HL-60 (cell line): Measurements from ENCODE around the gene MAP3K14.

Source experiments
- CTCF ChIP-seq: IDR thresholded peaks from one replicate; pipeline ENCODE4 v1.5.1; 2011; ENCODE audit warnings: low read length, control low read depth, inconsistent platforms; ENCODE audit not compliant: insufficient read depth
- POLR2AphosphoS5 ChIP-seq: IDR thresholded peaks from 2 replicates; pipeline ENCODE4 v1.6.1; 2012; ENCODE audit warnings: low read depth
- REST ChIP-seq: IDR thresholded peaks from 2 replicates; pipeline ENCODE4 v1.6.1; 2012; ENCODE audit warnings: low read depth; ENCODE audit not compliant: insufficient replicate concordance

DNA sequence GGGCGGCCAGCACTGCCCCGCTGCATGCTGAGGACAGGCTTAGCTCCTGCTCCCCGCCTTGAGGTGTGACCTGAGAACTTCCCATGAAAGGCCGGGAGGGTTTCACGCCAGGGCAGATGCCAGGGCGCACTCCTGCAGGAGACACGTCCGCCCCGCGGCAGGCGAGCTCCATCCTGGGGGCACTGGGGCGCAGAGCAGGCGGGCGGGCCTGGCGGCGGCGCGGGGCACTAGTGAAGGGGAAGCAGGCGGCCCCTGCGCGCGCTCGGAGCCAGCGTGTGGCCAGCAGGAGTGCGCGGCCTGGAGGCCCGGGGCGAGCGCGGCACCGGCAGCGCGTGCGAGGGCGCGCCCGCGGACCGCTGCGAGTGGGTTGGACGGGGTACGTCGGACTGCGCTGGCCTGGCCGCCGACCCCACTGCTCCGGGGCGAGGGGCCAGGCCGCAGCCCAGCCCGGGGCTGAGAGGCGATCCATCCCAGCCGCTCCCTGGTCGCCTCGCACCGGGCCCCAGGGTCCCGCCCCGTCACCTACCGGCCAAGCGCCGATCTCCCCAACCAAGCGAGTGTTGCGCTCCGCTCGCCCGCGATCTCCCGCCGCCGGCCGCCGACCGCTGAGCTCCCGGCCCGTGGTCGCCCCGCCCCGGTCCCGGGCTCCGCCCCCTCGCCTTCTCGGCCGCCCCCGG, at the start of gene MAP3K14:
- TF ChIP-seq CTCF, result no peak
- no peak for TF ChIP-seq REST
- TF ChIP-seq POLR2AphosphoS5, result no peak
